ENCODE data around the gene TSPAN6.

The TSPAN6 gene

DNA sequence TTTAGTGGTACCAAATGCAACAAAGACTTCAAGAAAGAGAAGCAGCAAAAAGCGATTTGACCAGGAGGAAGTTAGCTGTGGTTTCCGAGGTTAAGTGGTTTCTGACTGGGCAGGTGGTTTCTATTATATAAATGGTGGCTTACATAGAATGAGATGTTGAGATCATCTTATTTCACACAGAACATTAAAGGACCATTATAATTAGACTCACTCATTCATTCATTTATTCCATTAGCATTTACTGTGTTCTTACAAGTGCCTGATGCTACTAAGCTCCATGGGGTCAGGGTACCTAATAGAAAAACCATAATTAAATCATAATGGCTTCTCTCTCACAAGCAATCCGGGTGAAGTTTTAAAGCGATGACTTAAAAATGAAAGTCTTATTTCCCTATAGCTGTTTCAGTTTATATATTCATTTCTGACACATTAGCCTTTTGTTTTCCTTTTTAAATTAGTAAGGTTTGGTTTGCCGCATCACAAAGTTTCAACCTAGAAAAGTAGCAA is 10.6 kb downstream of the TSPAN6 start:
- no peak overlapping the region for H3K27ac Mint-ChIP-seq
- H3K36me3 Mint-ChIP-seq = no peaks in the 10 kb centered on the region
- peaks cover 9% of the 10 kb centered on the region for H3K4me1 Mint-ChIP-seq
- H3K9me3 Mint-ChIP-seq = no peaks in the 10 kb centered on the region
- H3K4me3 Mint-ChIP-seq = no peak overlapping the region
- DNase-seq = no peak
- CTCF ChIA-PET = interaction anchor here (1.5 kb wide), 1 partner anchor 11 kb away, joined by 4 read pairs; the partner anchor contains the start of gene TSPAN6
- H3K27me3 Mint-ChIP-seq = no peaks in the 10 kb centered on the region

DNA sequence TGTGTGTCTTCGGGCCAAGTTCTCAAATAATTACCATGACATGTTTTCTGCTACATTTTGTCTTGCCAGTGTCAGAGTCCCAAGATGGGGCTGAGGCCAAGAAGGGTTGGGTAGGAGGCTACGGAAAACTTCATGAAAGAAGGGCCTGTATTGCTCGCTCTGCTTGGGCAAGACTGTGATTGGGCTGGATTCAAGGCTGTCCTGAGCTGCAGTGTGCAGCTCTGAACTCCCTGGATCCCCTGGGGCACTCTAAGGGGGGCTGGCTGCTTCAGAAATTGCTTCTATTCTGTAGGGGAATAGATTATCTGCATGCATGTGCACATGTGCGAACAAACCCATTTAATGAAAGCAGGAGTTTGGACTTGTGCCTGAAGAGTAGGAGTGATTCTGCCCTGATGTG is 13.6 kb downstream of the TSPAN6 start:
- CTCF ChIA-PET = no interaction called here

DNA sequence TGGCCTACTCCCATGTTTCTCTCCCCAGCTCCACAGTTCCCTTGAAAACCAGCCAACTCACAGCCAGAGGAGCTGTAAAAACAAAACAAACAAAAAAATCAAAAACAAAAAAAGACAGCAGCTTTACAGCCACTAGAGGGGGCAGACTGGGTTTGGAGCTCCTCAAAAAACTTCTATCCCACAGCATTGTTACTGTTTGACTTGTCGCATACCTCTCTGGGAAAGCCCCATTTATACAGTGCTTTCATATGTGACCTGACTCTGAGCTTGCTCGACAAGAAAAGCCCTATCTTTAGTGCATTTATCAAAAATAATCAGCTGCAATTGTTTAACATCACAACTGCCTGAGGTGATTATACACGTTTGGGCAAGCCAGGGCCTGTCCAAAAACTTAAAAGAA is 21.6 kb downstream of the TSPAN6 start:
- no peaks in the 10 kb centered on the region for H3K9me3 Mint-ChIP-seq
- CTCF ChIA-PET = interaction anchor here (0.7 to 1.3 kb wide), 4 partner anchors 9 to 154 kb away, joined by 3 to 5 read pairs (median 3); partner anchors contain the start of gene TSPAN6
- no peak overlapping the region for H3K27ac Mint-ChIP-seq
- no peaks in the 10 kb centered on the region for H3K27me3 Mint-ChIP-seq
- H3K4me1 Mint-ChIP-seq = no peaks in the 10 kb centered on the region
- H3K36me3 Mint-ChIP-seq = no peaks in the 10 kb centered on the region
- no peak for DNase-seq
- H3K4me3 Mint-ChIP-seq = no peak overlapping the region

More for the DNA sequence above, 13.6 kb downstream of the TSPAN6 start:
- Mint-ChIP-seq H3K36me3 (no peaks in the 10 kb centered on the region), H3K4me1 (peaks cover 9% of the 10 kb centered on the region), H3K27ac (no peak overlapping the region), H3K9me3 (no peaks in the 10 kb centered on the region), H3K27me3 (no peaks in the 10 kb centered on the region), H3K4me3 (no peak overlapping the region)
- DNase-seq = no peak

DNA sequence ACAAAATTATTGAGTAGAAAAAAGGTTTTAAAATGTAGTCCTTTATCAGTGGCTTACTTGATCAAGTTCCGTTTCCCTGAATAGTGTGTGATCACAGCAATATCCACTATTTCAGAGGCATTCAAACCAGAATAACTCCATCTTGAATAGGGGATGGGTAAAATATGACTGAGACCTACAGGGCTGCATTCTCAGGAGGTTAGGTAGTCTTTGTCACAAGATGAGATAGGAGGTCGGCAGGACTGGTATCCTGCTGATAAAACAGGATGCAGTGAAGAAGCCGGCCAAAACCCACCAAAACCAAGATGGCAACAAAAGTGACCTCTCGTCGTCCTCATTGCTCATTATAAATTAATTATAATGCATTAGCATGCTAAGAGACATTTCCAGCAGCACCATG is 24.7 kb downstream of the TSPAN6 start:
- CTCF ChIA-PET = no interaction called here
- Mint-ChIP-seq H3K27ac (no peak overlapping the region), H3K27me3 (no peaks in the 10 kb centered on the region)

DNA sequence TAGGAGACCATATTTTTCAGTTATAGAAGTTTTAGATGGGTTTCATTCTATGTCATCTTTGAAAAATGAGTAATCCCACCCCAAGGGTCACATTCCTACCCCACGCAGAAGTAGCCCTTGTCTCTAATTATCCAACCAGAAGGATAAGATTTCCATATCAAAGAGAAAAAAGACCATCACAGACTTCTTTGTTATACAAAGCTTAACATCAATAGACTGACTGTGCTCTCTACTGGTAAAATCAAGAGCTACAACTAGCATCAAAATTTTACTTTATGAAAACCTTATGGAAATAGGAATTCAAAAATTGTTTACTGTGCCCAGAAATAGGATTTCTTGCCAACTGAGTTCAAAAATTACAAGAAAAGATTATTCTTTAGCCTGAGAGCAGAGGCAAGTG is 27.0 kb downstream of the TSPAN6 start:
- CTCF ChIA-PET = no interaction called here
- peaks cover 2% of the 10 kb centered on the region for H3K4me1 Mint-ChIP-seq
- no peak overlapping the region for H3K27ac Mint-ChIP-seq
- no peak for DNase-seq
- H3K36me3 Mint-ChIP-seq = no peaks in the 10 kb centered on the region
- H3K27me3 Mint-ChIP-seq = no peaks in the 10 kb centered on the region
- H3K9me3 Mint-ChIP-seq = no peaks in the 10 kb centered on the region
- H3K4me3 Mint-ChIP-seq = no peak overlapping the region

More for the DNA sequence above, 24.7 kb downstream of the TSPAN6 start:
- H3K36me3 Mint-ChIP-seq = no peaks in the 10 kb centered on the region
- no peaks in the 10 kb centered on the region for H3K4me1 Mint-ChIP-seq
- H3K9me3 Mint-ChIP-seq = no peaks in the 10 kb centered on the region
- no peak overlapping the region for H3K4me3 Mint-ChIP-seq
- no peak for DNase-seq

GRCh38 chrX:100606753-100607152 is 29.9 kb downstream of the TSPAN6 start:
- DNase-seq = no peak
- H3K4me3 Mint-ChIP-seq = no peak overlapping the region
- CTCF ChIA-PET = interaction anchor here (1.5 to 1.7 kb wide), 2 partner anchors 8 to 30 kb away, joined by 3 to 4 read pairs; partner anchors contain the start of gene TSPAN6
- peaks cover 2% of the 10 kb centered on the region for H3K4me1 Mint-ChIP-seq
- H3K9me3 Mint-ChIP-seq = no peaks in the 10 kb centered on the region
- no peaks in the 10 kb centered on the region for H3K27me3 Mint-ChIP-seq
- no peak overlapping the region for H3K27ac Mint-ChIP-seq
- no peaks in the 10 kb centered on the region for H3K36me3 Mint-ChIP-seq

- H3K9me3 Mint-ChIP-seq = no peaks in the 10 kb centered on the region
- no peak for DNase-seq
- H3K36me3 Mint-ChIP-seq = no peaks in the 10 kb centered on the region
- H3K4me3 Mint-ChIP-seq = no peak overlapping the region
- H3K27me3 Mint-ChIP-seq = no peaks in the 10 kb centered on the region
- CTCF ChIA-PET = no interaction called here
- H3K27ac Mint-ChIP-seq = no peak overlapping the region
- H3K4me1 Mint-ChIP-seq = no peaks in the 10 kb centered on the region
Measured at GRCh38 chrX:100600758-100601157, 35.8 kb downstream of the TSPAN6 start.

GRCh38 chrX:100600340-100600739 is 36.3 kb downstream of the TSPAN6 start:
- H3K27ac Mint-ChIP-seq = no peak overlapping the region
- no peaks in the 10 kb centered on the region for H3K4me1 Mint-ChIP-seq
- no peaks in the 10 kb centered on the region for H3K9me3 Mint-ChIP-seq
- H3K27me3 Mint-ChIP-seq = no peaks in the 10 kb centered on the region
- H3K36me3 Mint-ChIP-seq = no peaks in the 10 kb centered on the region
- DNase-seq = no peak
- CTCF ChIA-PET = interaction anchor here (0.6 kb wide), 1 partner anchor 654 kb away, joined by 3 read pairs; no protein-coding TSS in a partner anchor
- H3K4me3 Mint-ChIP-seq = no peak overlapping the region

DNA sequence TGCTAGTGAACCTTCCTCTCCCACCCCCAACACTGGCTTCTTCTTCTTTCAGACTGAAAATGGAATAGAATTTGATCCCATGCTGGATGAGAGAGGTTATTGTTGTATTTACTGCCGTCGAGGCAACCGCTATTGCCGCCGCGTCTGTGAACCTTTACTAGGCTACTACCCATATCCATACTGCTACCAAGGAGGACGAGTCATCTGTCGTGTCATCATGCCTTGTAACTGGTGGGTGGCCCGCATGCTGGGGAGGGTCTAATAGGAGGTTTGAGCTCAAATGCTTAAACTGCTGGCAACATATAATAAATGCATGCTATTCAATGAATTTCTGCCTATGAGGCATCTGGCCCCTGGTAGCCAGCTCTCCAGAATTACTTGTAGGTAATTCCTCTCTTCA is 37.1 kb downstream of the TSPAN6 start:
- no peaks in the 10 kb centered on the region for H3K4me1 Mint-ChIP-seq
- no peak overlapping the region for H3K27ac Mint-ChIP-seq
- no peak overlapping the region for H3K4me3 Mint-ChIP-seq
- no peaks in the 10 kb centered on the region for H3K27me3 Mint-ChIP-seq
- no peaks in the 10 kb centered on the region for H3K36me3 Mint-ChIP-seq
- no peaks in the 10 kb centered on the region for H3K9me3 Mint-ChIP-seq
- DNase-seq = no peak
- CTCF ChIA-PET = no interaction called here

GRCh38 chrX:100596601-100597000 is 40.0 kb downstream of the TSPAN6 start:
- Mint-ChIP-seq H3K36me3 (no peaks in the 10 kb centered on the region), H3K4me3 (no peak overlapping the region), H3K27ac (no peak overlapping the region), H3K9me3 (no peaks in the 10 kb centered on the region), H3K27me3 (no peaks in the 10 kb centered on the region), H3K4me1 (no peaks in the 10 kb centered on the region)
- no peak for DNase-seq
- CTCF ChIA-PET = no interaction called here

DNA sequence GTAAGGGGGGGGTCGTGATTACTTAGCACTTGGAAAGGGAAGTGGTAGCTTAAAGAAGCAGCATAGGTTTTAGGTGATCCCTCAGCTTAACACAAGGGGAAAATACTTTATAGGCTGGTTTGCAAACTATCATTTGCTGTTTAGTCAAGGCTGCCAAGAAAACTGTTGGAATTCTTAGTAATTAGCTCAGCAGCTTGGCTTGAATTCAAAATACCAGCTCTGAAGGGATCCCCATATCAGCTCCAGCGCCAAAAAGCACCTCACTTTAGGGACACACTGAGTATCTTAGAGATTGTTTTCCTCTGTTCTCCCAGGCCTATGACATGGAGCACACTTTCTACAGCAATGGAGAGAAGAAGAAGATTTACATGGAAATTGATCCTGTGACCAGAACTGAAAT is 43.0 kb downstream of the TSPAN6 start:
- CTCF ChIA-PET = no interaction called here
- H3K36me3 Mint-ChIP-seq = no peaks in the 10 kb centered on the region
- no peak overlapping the region for H3K4me3 Mint-ChIP-seq
- no peaks in the 10 kb centered on the region for H3K9me3 Mint-ChIP-seq
- no peak for DNase-seq
- H3K27ac Mint-ChIP-seq = no peak overlapping the region
- H3K27me3 Mint-ChIP-seq = no peaks in the 10 kb centered on the region
- H3K4me1 Mint-ChIP-seq = no peaks in the 10 kb centered on the region

DNA sequence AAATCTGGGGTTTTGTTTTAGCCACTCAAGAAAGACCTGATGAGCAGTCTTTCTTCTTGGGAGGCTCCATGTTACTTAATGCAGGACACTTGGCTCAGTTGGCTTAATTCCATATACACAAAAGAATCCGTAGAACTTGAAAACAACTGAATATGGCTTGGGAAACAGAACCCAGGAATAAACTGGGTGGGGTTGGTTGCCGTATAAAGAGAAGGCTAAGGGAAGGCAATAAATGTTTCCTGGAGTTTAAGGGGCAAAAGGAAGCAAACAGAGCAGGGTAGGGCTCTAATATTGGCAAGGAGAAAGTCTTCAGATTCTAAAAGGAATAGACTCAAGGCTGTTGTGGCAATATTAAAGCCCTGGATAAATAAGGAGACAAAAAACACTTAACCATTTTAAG is 43.5 kb downstream of the TSPAN6 start:
- no peak for DNase-seq
- no peaks in the 10 kb centered on the region for H3K9me3 Mint-ChIP-seq
- H3K27ac Mint-ChIP-seq = no peak overlapping the region
- H3K4me3 Mint-ChIP-seq = no peak overlapping the region
- no peaks in the 10 kb centered on the region for H3K4me1 Mint-ChIP-seq
- H3K27me3 Mint-ChIP-seq = peaks cover 2% of the 10 kb centered on the region
- CTCF ChIA-PET = no interaction called here
- H3K36me3 Mint-ChIP-seq = no peaks in the 10 kb centered on the region

DNA sequence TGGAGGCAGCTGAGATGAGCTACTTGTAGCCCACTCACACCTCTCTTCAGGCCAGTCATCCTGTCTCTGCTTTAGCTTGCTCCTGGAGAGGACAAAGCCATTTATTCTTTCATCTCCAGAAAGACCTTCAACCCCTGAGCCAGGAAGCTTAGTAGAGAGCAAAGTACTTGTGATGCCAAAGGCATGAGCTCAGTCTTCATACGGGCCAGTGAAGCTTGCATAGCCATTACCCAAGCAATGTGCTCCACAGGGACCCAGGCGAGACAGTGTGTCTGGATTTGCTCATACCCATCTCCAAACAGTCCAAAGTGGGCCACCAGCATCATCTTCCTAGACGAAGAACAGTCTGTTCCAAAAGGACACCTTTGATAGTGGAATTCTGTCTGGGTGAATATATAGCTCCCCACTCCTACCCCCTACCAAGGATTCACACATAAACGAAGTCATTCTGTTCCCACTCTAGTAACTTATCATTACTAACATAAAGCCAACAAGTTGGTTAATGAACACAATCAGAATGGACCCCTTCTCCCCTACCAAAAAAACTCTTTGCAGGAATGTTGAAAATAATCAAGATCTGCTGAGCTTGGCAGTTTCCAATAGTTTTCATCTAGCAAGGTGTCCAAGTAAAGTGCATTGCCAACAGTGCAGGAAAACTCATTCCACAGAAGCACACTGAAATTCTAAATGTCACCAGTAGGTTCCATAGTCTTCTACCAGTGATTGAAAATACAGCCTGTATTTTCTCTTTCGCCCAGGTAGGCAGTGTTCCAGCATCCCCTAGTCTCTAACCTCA is 45.2 kb downstream of the TSPAN6 start:
- H3K36me3 Mint-ChIP-seq = no peaks in the 10 kb centered on the region
- no peaks in the 10 kb centered on the region for H3K9me3 Mint-ChIP-seq
- H3K4me1 Mint-ChIP-seq = no peaks in the 10 kb centered on the region
- H3K27me3 Mint-ChIP-seq = peaks cover 4% of the 10 kb centered on the region
- DNase-seq = no peak
- H3K4me3 Mint-ChIP-seq = no peak overlapping the region
- CTCF ChIA-PET = no interaction called here
- H3K27ac Mint-ChIP-seq = no peak overlapping the region

DNA sequence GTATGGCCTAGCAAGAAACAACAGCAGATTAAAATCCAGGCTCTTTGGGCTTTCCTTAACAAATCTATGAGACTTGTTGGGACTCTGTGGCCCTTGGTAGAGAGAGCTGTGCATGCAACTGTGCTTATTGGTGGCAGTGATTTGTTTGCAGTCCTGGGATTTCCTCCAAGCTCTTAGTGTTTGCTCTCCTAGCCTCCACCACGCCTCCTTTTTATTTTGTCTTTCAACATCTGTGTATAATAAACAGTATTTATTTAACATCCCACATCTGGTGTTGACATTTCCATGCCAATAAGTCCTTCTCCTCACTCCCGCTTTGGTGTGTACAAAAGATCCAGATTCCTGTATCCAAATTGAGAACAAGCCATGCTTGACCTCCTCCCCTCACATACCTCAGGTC is 48.7 kb downstream of the TSPAN6 start:
- no peak for DNase-seq
- CTCF ChIA-PET = no interaction called here
- Mint-ChIP-seq H3K36me3 (no peaks in the 10 kb centered on the region), H3K4me1 (no peaks in the 10 kb centered on the region), H3K27me3 (peaks cover 4% of the 10 kb centered on the region), H3K9me3 (no peaks in the 10 kb centered on the region), H3K4me3 (no peak overlapping the region), H3K27ac (no peak overlapping the region)

- no peaks in the 10 kb centered on the region for H3K9me3 Mint-ChIP-seq
- H3K36me3 Mint-ChIP-seq = no peaks in the 10 kb centered on the region
- H3K4me3 Mint-ChIP-seq = no peak overlapping the region
- peaks cover 4% of the 10 kb centered on the region for H3K27me3 Mint-ChIP-seq
- H3K27ac Mint-ChIP-seq = no peak overlapping the region
- H3K4me1 Mint-ChIP-seq = no peaks in the 10 kb centered on the region
- CTCF ChIA-PET = no interaction called here
- no peak for DNase-seq
Measured at GRCh38 chrX:100586747-100587146, 49.9 kb downstream of the TSPAN6 start.
